HG02642 (cell line): ENCODE data around the gene TMEM72.

Experiments used
- ATAC-seq: cut with Tn5 transposase; IDR thresholded peaks from one replicate; pipeline ENCODE4 v1.9.1; 2021; ENCODE audit warnings: mild to moderate bottlenecking; ENCODE audit not compliant: unreplicated experiment, poor library complexity

The TMEM72 gene

DNA sequence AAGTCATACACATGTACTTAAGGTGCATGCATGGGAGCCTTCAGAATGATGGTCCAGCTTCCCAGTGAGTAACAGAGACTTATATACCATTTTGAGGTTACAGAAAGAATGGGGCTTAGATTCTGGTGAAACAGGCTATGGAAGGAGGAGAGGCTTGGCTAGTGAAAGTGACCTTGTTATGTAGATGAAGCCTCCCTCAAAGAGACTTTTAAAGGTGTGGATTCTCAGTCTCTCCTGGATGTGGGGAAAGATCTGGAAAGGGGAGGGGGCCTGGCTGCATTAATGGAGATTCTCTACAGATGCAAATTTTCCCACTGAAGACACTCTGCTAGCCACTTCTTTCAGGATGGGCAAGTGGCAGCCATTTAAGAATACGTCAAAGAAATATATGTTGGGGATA is 54.0 kb downstream of the TMEM72 start:
- ATAC-seq: no peak

GRCh38 chr10:44965651-44966097 is 54.5 kb downstream of the TMEM72 start:
- peak; percentile 44 for ATAC-seq

- ATAC-seq: peak; percentile 30
These were observed 55.1 kb downstream of the TMEM72 start for GRCh38 chr10:44966129-44966815.

GRCh38 chr10:44966816-44967509 is 55.8 kb downstream of the TMEM72 start:
- no peak for ATAC-seq

- ATAC-seq: no peak
These were observed 56.5 kb downstream of the TMEM72 start for GRCh38 chr10:44967616-44968015.

- ATAC-seq: no peak
These were observed 57.0 kb downstream of the TMEM72 start for GRCh38 chr10:44968091-44968490.

DNA sequence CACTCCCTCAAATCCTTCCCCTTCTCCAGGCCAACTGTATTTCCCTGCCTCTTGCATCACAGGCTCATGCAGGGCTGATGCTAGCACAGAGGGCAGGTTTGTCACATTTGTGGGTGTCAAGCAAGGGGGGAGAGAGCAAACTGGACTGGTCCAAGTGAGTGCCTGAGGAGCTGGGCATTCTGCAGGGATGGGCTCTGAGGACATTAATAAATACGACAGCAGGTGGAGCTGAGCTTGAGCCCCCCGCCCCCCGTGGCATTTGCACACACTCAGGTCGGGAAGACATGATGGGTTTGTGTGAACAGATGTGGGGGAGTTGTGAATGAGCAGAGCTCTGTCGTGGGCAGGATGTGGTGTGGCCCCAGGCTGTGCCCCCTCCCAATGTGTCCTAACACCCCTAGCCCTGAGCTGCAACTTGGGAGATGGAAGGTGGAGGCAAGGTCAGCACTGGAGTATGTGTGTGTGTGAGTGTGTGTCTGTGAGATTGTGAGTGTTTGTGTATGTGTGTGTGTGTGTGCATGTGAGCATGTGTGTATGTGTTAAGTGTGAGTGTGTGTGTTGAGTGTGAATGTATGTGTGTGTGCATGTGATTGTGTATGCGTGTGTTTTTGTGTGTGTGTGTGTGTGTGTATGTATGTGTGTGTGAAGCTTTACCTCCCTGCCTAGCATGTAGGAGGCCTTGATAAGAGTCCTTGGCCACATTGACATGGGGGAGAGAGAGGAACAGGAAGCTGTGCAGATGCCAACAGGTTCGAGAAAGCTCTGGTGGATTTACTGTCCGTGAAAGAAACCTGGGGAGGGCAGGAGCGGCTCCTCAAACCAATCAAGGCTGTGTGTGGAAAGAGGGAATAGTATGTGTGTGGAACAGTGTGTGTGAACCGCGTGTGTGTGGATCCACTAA is 57.6 kb downstream of the TMEM72 start:
- no peak for ATAC-seq

- no peak for ATAC-seq
These were observed 58.7 kb downstream of the TMEM72 start for GRCh38 chr10:44969854-44970253.

DNA sequence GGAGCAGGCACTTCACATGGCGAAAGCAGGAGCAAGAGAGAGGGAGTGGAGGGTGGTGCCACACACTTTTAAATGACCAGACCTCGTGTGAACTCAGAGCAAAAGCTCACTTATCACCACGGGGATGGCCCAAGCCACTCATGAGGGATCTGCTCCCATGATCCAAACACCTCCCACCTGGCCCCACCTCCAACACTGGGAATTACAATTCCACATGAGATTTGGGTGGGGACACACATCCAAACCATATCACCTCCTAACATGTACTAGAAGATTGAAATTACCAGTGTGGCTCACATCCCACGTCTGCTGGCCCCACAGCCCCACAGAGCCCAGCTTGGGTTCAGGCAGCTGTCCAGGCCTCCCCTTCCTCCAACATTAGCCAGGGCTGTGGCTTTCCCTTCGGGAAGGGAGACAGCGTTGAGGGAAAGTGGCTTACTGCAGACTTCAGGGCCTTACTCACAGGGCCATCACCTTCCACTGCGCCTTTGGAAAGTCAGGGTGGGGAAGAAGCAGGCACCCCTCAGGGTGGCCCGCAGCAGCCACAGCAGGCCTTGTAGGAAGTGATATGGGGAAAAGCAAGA is 59.8 kb downstream of the TMEM72 start:
- no peak for ATAC-seq

- no peak for ATAC-seq
These were observed 60.3 kb downstream of the TMEM72 start for GRCh38 chr10:44971434-44971833.

GRCh38 chr10:44971935-44972757 is 61.0 kb downstream of the TMEM72 start:
- no peak for ATAC-seq

- no peak for ATAC-seq
These were observed 61.8 kb downstream of the TMEM72 start for GRCh38 chr10:44972874-44973306.

DNA sequence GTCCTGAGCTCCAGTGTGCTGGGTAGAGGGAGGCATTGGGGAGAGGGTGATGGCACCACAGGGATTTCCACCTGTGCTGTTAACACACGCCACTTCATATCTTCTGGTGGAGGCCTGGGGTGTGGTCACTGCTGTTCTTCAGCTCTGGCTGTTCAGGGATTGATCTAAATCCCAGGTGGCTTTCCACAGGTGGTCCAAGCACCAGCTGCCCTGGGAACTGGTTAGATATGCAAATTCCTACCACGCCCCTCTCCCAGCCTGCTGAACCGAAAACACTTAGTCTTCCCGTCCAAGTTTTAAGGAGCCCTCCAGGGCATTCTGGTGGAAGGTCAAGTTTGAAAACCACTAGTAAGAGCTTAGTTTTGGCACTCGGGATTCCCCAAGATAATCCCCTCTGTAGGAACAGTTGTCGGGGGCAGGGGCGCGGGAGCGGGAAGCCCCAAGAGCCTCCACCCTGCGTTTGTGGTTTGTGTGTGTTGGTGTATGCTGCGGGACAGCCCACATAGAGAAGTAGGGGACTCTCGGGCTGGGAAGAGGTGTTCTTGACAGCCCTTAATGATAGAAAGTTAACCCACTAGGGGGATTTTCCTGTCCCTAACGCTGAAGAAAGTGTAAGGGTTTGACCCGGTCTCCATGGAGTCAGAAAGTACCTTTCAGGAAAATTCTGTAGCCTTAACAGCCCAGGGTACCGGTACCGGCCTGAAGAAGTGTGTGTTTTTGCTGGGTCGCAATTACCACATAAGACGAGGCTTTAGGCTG is 62.4 kb downstream of the TMEM72 start:
- ATAC-seq: no peak

- peak; percentile 0 for ATAC-seq
These were observed 63.0 kb downstream of the TMEM72 start for GRCh38 chr10:44974082-44974627.

DNA sequence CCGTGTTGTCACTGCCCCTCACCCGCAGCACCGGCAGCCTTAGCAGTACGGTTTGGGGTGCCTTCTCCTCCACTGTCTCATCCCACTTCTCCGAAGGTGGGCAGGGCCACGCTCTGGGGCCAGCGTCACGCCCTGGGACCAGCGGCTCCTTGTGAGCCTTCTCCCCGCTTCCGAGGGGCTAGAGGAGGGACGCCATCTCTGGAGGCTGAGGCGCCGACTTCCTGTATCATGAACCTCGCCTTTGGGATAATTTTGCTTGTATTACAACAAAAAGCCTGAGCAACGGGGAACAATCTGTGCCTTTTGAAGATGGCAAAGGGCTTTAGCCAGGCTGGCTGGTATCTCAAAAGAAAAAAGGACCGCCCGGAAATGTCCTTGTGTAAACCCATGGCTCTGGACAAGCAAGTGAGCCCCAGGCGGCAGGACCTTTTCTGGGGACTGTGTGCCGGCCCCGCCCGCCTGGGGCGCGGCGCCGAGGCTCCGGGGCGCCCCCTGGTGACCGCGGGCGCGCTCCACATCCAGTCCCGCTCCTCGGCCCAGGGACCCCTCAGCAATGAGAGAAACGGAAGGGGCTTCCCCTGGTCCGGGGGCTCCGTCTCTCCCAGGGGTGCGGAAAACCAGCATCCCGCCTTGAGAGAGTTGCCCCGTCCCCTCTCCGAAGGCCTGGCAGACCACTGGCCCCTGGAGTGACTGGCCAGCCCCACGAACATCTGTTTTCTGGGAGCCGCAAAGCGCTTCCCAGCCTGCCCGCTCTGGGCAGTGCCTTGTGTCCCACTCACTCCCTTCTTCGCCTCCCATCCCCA is 63.7 kb downstream of the TMEM72 start:
- peak; percentile 63 for ATAC-seq

GRCh38 chr10:44975431-44976331 is 64.5 kb downstream of the TMEM72 start:
- no peak for ATAC-seq
